H9 (cell line): ENCODE measurements around the gene CAPG. TPM values are rescaled to one million over a fixed set of nuclear protein-coding genes. Genes with fewer than 3 reads are reported as not detected.

ENCODE experiments used
- DNase-seq: peaks from one replicate; pipeline ENCODE4 v3.0.0-alpha.2; 2017
- H2AFZ ChIP-seq: one replicate; pipeline ENCODE4 v1.6.1; 2013; ENCODE audit warnings: mild to moderate bottlenecking, low read length, control low read depth, moderate library complexity
- H2AK5ac ChIP-seq: 2 replicates; pipeline ENCODE4 v1.6.1; 2013; ENCODE audit warnings: low read length, control low read depth, mixed read lengths; ENCODE audit not compliant: insufficient read length
- H2BK120ac ChIP-seq: one replicate; pipeline ENCODE4 v1.6.1; 2013; ENCODE audit warnings: low read depth, mild to moderate bottlenecking, low read length, control low read depth, inconsistent platforms; ENCODE audit not compliant: poor library complexity, severe bottlenecking
- H2BK12ac ChIP-seq: 2 replicates; pipeline ENCODE4 v1.6.1; 2013; ENCODE audit warnings: low read length, control low read depth, mixed read lengths, low read depth; ENCODE audit not compliant: insufficient read length
- H2BK15ac ChIP-seq: 2 replicates; pipeline ENCODE4 v1.6.1; 2013; ENCODE audit warnings: low read depth, low read length, control low read depth
- H2BK20ac ChIP-seq: one replicate; pipeline ENCODE4 v1.6.1; 2013; ENCODE audit warnings: low read depth, mild to moderate bottlenecking, low read length, control low read depth, inconsistent platforms; ENCODE audit not compliant: poor library complexity, severe bottlenecking
- H2BK5ac ChIP-seq: 2 replicates; pipeline ENCODE4 v1.6.1; 2013; ENCODE audit warnings: low read length, control low read depth, mixed read lengths; ENCODE audit not compliant: insufficient read length
- H3K14ac ChIP-seq: 2 replicates; pipeline ENCODE4 v1.6.1; 2013; ENCODE audit warnings: low read length, control low read depth; ENCODE audit not compliant: insufficient read depth
- H3K18ac ChIP-seq: 2 replicates; pipeline ENCODE4 v1.6.1; 2013; ENCODE audit warnings: low read depth, mild to moderate bottlenecking, mixed read lengths, low read length, control low read depth; ENCODE audit not compliant: insufficient read length
- H3K23ac ChIP-seq: 2 replicates; pipeline ENCODE4 v1.6.1; 2013; ENCODE audit warnings: low read length, control low read depth, mixed read lengths, low read depth; ENCODE audit not compliant: insufficient read length
- H3K23me2 ChIP-seq: 2 replicates; pipeline ENCODE4 v1.6.1; 2013; ENCODE audit warnings: low read depth, mild to moderate bottlenecking, mixed read lengths, low read length, control low read depth; ENCODE audit not compliant: insufficient read length, poor library complexity, severe bottlenecking
- H3K27ac ChIP-seq: 2 replicates; pipeline ENCODE4 v1.5.1; 2013; ENCODE audit warnings: low read length, control low read depth, mixed read lengths, low read depth; ENCODE audit not compliant: insufficient read length
- H3K27me3 ChIP-seq: 2 replicates; pipeline ENCODE4 v1.6.1; 2013; ENCODE audit warnings: low read length, control low read depth, inconsistent platforms; ENCODE audit not compliant: insufficient read depth
- H3K4ac ChIP-seq: 2 replicates; pipeline ENCODE4 v1.6.1; 2013; ENCODE audit warnings: low read depth, mild to moderate bottlenecking, control low read depth, inconsistent platforms, low read length, moderate library complexity
- H3K4me1 ChIP-seq: 2 replicates; pipeline ENCODE4 v1.6.1; 2013; ENCODE audit warnings: low read length, control low read depth, inconsistent platforms; ENCODE audit not compliant: insufficient read depth
- H3K4me2 ChIP-seq: 2 replicates; pipeline ENCODE4 v1.6.1; 2013; ENCODE audit warnings: low read length, control low read depth, mixed read lengths; ENCODE audit not compliant: insufficient read length, insufficient read depth
- H3K56ac ChIP-seq: 2 replicates; pipeline ENCODE4 v1.6.1; 2013; ENCODE audit warnings: low read depth, mild to moderate bottlenecking, mixed read lengths, low read length, control low read depth; ENCODE audit not compliant: insufficient read length
- H3K79me1 ChIP-seq: 2 replicates; pipeline ENCODE4 v1.6.1; 2013; ENCODE audit warnings: low read depth, mild to moderate bottlenecking, moderate library complexity, low read length, control low read depth, inconsistent platforms; ENCODE audit not compliant: insufficient read depth, poor library complexity, severe bottlenecking
- H3K79me2 ChIP-seq: 2 replicates; pipeline ENCODE4 v1.6.1; 2013; ENCODE audit warnings: low read length, control low read depth, inconsistent platforms; ENCODE audit not compliant: insufficient read depth
- H3K9ac ChIP-seq: 2 replicates; pipeline ENCODE4 v1.6.1; 2013; ENCODE audit warnings: low read length, control low read depth, mixed read lengths; ENCODE audit not compliant: insufficient read length; ENCODE audit errors: extremely low read depth
- H3K9me3 ChIP-seq: one replicate; pipeline ENCODE4 v1.6.1; 2013; ENCODE audit warnings: low read depth, low read length, inconsistent platforms; ENCODE audit not compliant: control insufficient read depth
- H3T11ph ChIP-seq: one replicate; pipeline ENCODE4 v1.6.1; 2013; ENCODE audit warnings: mild to moderate bottlenecking, low read length, control low read depth, inconsistent platforms
- H4K20me1 ChIP-seq: one replicate; pipeline ENCODE4 v1.6.1; 2013; ENCODE audit not compliant: control insufficient read depth, insufficient read length, insufficient read depth
- H4K5ac ChIP-seq: 2 replicates; pipeline ENCODE4 v1.6.1; 2013; ENCODE audit warnings: low read depth, mild to moderate bottlenecking, mixed read lengths, low read length, control low read depth; ENCODE audit not compliant: insufficient read length
- H4K8ac ChIP-seq: replicated peaks from 2 replicates; pipeline ENCODE4 v1.6.1; 2013; ENCODE audit warnings: low read length, control low read depth, mixed read lengths, low read depth; ENCODE audit not compliant: insufficient read length
- H4K91ac ChIP-seq: 2 replicates; pipeline ENCODE4 v1.6.1; 2013; ENCODE audit warnings: low read depth, mild to moderate bottlenecking, moderate library complexity, mixed read lengths, low read length, control low read depth; ENCODE audit not compliant: insufficient read length
- H3K27ac Mint-ChIP-seq, 3 experiments: 2 replicates in 2 of 3; 3 replicates in 1 of 3; pipeline ENCODE4 v1.8.0; 2020 to 2021; ENCODE audit warnings: mixed read lengths in 3 of 3, mild to moderate bottlenecking in 1 of 3, moderate library complexity in 1 of 3
- H3K27me3 Mint-ChIP-seq: 2 replicates; pipeline ENCODE4 v1.8.0; 2021; ENCODE audit warnings: low read depth, mild to moderate bottlenecking, moderate library complexity, mixed read lengths
- H3K36me3 Mint-ChIP-seq, 3 experiments: 2 replicates in 2 of 3; 3 replicates in 1 of 3; pipeline ENCODE4 v1.8.0; 2020 to 2021; ENCODE audit warnings: low read depth in 3 of 3, mixed read lengths in 3 of 3; ENCODE audit not compliant: insufficient read depth in 1 of 3
- H3K4me1 Mint-ChIP-seq, 2 experiments: 2 replicates each; pipeline ENCODE4 v1.8.0; 2020; ENCODE audit warnings: mixed read lengths in 2 of 2
- H3K4me3 Mint-ChIP-seq, 2 experiments: 2 replicates in 1 of 2; 3 replicates in 1 of 2; pipeline ENCODE4 v1.8.0; 2020 to 2021; ENCODE audit warnings: mild to moderate bottlenecking in 2 of 2, mixed read lengths in 2 of 2, moderate library complexity in 1 of 2
- H3K9me3 Mint-ChIP-seq, 2 experiments: 2 replicates in 1 of 2; 3 replicates in 1 of 2; pipeline ENCODE4 v1.8.0; 2020; ENCODE audit warnings: mild to moderate bottlenecking in 2 of 2, mixed read lengths in 2 of 2, moderate library complexity in 1 of 2
- WGBS: extraction: QIAGEN DNeasy Blood & Tissue Kit; methylation state at CpG from one replicate; pipeline ENCODE4 v1.1.7; 2013; ENCODE audit warnings: missing lambda C conversion rate, low lambda C conversion rate, mixed read lengths; ENCODE audit not compliant: insufficient read length; ENCODE audit errors: extremely low coverage; 5-methylcytosine and 5-hydroxymethylcytosine counted together
- total RNA-seq: library from RNA; stranded (reverse); gene quantifications from 2 replicates; pipeline ENCODE4 v1.2.1, GENCODE V29; 2021
- TF ChIP-seq, protein P1 (sequence below): fragments of 200-600 bp; sonication (generic); conservative IDR thresholded peaks from 3 replicates; pipeline ENCODE4 v1.8.0; 2021; ENCODE audit warnings: antibody characterized with exemption, mild to moderate bottlenecking

CAPG gene
- total RNA-seq, 1 experiment from 2014 or later = 72.8 TPM

DNA sequence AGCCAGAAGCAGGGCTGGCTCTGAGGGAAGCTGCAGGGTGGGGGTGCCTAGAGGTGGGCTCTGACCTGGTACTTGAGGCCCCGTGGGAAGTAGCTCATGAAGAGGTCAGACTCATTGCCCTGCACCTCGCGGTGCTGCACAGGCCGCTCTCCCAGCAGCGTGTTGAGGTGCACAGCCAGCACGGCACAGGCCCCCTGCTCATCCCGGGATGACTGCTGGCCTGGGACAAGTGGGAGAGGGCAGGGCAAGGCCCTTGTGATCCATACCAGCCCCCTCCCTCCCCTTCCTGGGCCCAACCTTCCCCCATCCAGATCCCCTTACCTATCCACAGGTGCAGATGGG, 8.7 kb downstream of the CAPG start:
- no peak overlapping the region for H3K56ac ChIP-seq
- no peak overlapping the region for H3K27ac ChIP-seq
- no peaks in the 10 kb centered on the region for H3K79me1 ChIP-seq
- Mint-ChIP-seq H3K27ac (no peak overlapping the region; a peak in 1 of 7 replicates), H3K27me3 (no peaks in the 10 kb centered on the region), H3K36me3 (peaks cover 2 to 30% (median 27%) of the 10 kb centered on the region in 3 experiments; a peak in 6 of 7 replicates), H3K4me1 (peaks cover 7 to 10% of the 10 kb centered on the region in 2 experiments), H3K9me3 (peaks cover 6 to 14% of the 10 kb centered on the region in 2 experiments; a peak in 4 of 5 replicates), H3K4me3 (no peak overlapping the region)
- H3K4me1 ChIP-seq = no peaks in the 10 kb centered on the region; the same call in 1 of the 2 replicates
- H3K14ac ChIP-seq = no peak overlapping the region
- no peaks in the 10 kb centered on the region for H4K20me1 ChIP-seq
- no peak overlapping the region for H4K91ac ChIP-seq
- H3K18ac ChIP-seq = no peak overlapping the region
- TF ChIP-seq, protein P1, sequence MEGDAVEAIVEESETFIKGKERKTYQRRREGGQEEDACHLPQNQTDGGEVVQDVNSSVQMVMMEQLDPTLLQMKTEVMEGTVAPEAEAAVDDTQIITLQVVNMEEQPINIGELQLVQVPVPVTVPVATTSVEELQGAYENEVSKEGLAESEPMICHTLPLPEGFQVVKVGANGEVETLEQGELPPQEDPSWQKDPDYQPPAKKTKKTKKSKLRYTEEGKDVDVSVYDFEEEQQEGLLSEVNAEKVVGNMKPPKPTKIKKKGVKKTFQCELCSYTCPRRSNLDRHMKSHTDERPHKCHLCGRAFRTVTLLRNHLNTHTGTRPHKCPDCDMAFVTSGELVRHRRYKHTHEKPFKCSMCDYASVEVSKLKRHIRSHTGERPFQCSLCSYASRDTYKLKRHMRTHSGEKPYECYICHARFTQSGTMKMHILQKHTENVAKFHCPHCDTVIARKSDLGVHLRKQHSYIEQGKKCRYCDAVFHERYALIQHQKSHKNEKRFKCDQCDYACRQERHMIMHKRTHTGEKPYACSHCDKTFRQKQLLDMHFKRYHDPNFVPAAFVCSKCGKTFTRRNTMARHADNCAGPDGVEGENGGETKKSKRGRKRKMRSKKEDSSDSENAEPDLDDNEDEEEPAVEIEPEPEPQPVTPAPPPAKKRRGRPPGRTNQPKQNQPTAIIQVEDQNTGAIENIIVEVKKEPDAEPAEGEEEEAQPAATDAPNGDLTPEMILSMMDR = no peak
- WGBS = no CpG with 5 or more reads among the region's 7 CpGs
- DNase-seq = no peak
- H2AK5ac ChIP-seq = no peak overlapping the region
- no peak overlapping the region for H3K9ac ChIP-seq
- no peak overlapping the region for H3K4me2 ChIP-seq
- H2BK12ac ChIP-seq = no peak overlapping the region
- H3K23me2 ChIP-seq = no peaks in the 10 kb centered on the region
- H3K4ac ChIP-seq = no peak overlapping the region
- no peak overlapping the region for H2BK120ac ChIP-seq
- H2BK5ac ChIP-seq = no peak overlapping the region
- no peak overlapping the region for H3K23ac ChIP-seq
- H2BK20ac ChIP-seq = no peak overlapping the region
- no peak overlapping the region for H2BK15ac ChIP-seq
- H4K8ac ChIP-seq = no peak overlapping the region
- H3K9me3 ChIP-seq = no peaks in the 10 kb centered on the region
- no peak overlapping the region for H4K5ac ChIP-seq
- H3K79me2 ChIP-seq = no peaks in the 10 kb centered on the region
- H3T11ph ChIP-seq = no peak overlapping the region
- H3K27me3 ChIP-seq = no peaks in the 10 kb centered on the region
- no peak overlapping the region for H2AFZ ChIP-seq
